Measurements from ENCODE around the gene LRRC75A. TPM values are rescaled to one million over a fixed set of nuclear protein-coding genes. Genes with fewer than 3 reads are reported as not detected.

The LRRC75A gene
- total RNA-seq, 3 donors from 2014 or later, result 37.1 to 85.7 (median 52.6) TPM

- DNase-seq (peak in 1 of 3 donors; percentile 33), ATAC-seq (no peak)
- Histone ChIP-seq H3K36me3 (ENCODE audit: low read depth) (no peaks in the 10 kb centered on the region), H3K4me3 (no peak overlapping the region), H3K4me1 (ENCODE audit: low read depth) (peaks cover 4% of the 10 kb centered on the region), H3K9me3 (no peaks in the 10 kb centered on the region)
- no peak for TF ChIP-seq CTCF (IDR thresholded peaks at IDR 0.05)
- intact Hi-C loops (cut with DNase I, micrococcal nuclease), result no loop called here
Measured at GRCh38 chr17:16423226-16423872, 68.6 kb downstream of the LRRC75A start.

- no peak for DNase-seq
- no peak for ATAC-seq
- H3K9me3 ChIP-seq, result no peaks in the 10 kb centered on the region
- H3K4me3 ChIP-seq, result no peak overlapping the region
- no peak for TF ChIP-seq CTCF (IDR thresholded peaks at IDR 0.05)
- peaks cover 7% of the 10 kb centered on the region for H3K4me1 ChIP-seq (ENCODE audit: low read depth)
- H3K36me3 ChIP-seq (ENCODE audit: low read depth), result no peaks in the 10 kb centered on the region
- intact Hi-C loops (cut with DNase I, micrococcal nuclease), result no loop called here
Measured at GRCh38 chr17:16422416-16422815, 69.6 kb downstream of the LRRC75A start.

- no peaks in the 10 kb centered on the region for H3K36me3 ChIP-seq (ENCODE audit: low read depth)
- ATAC-seq (no peak), DNase-seq (peak in 1 of 3 donors; percentile 20)
- intact Hi-C loops (cut with DNase I, micrococcal nuclease), result no loop called here
- no peak for TF ChIP-seq CTCF (IDR thresholded peaks at IDR 0.05)
- H3K9me3 ChIP-seq, result no peaks in the 10 kb centered on the region
- H3K4me1 ChIP-seq (ENCODE audit: low read depth), result peaks cover 14% of the 10 kb centered on the region
- H3K4me3 ChIP-seq, result no peak overlapping the region
Measured at GRCh38 chr17:16419929-16420271, 72.1 kb downstream of the LRRC75A start.

GRCh38 chr17:16419074-16419928 is 72.7 kb downstream of the LRRC75A start:
- intact Hi-C loops (cut with DNase I, micrococcal nuclease), result no loop called here
- no peak for TF ChIP-seq CTCF (IDR thresholded peaks at IDR 0.05)
- peak; percentile 22 for ATAC-seq

GRCh38 chr17:16418685-16419068 is 73.3 kb downstream of the LRRC75A start:
- ATAC-seq, result no peak
- no peak for DNase-seq
- Histone ChIP-seq H3K4me1 (ENCODE audit: low read depth) (peaks cover 14% of the 10 kb centered on the region), H3K36me3 (ENCODE audit: low read depth) (no peaks in the 10 kb centered on the region), H3K4me3 (no peak overlapping the region), H3K9me3 (no peaks in the 10 kb centered on the region)
- intact Hi-C loops (cut with DNase I, micrococcal nuclease), result no loop called here
- no peak for TF ChIP-seq CTCF (IDR thresholded peaks at IDR 0.05)

More at GRCh38 chr17:16419074-16419928, 72.7 kb downstream of the LRRC75A start:
- no peak for DNase-seq
- H3K36me3 ChIP-seq (ENCODE audit: low read depth), result no peaks in the 10 kb centered on the region
- no peaks in the 10 kb centered on the region for H3K9me3 ChIP-seq
- no peak overlapping the region for H3K4me3 ChIP-seq
- peaks cover 14% of the 10 kb centered on the region for H3K4me1 ChIP-seq (ENCODE audit: low read depth)

Measured in mucosa of descending colon (tissue), 3 donors.